Breast epithelium (tissue), 3 donors: ENCODE data around the gene CDH16.

ENCODE experiments used
- POLR2A ChIP-seq: fragments of 450-650 bp; IDR thresholded peaks from one replicate; pipeline ENCODE4 v1.6.1; 2016; ENCODE audit warnings: antibody characterized with exemption, mild to moderate bottlenecking, moderate library complexity
- POLR2AphosphoS5 ChIP-seq, 3 donors: sonication (generic); formaldehyde crosslinking; IDR thresholded peaks; one replicate each; pipeline ENCODE4 v1.6.1; 2017; ENCODE audit warnings: antibody characterized with exemption in 3 of 3
- TF ChIP-seq, protein P1 (sequence below), 3 donors: fragments of 450-650 bp; IDR thresholded peaks; one replicate each; pipeline ENCODE4 v1.5.1; 2016 to 2017; ENCODE audit warnings: antibody characterized with exemption in 3 of 3, mild to moderate bottlenecking in 3 of 3, moderate library complexity in 3 of 3

DNA sequence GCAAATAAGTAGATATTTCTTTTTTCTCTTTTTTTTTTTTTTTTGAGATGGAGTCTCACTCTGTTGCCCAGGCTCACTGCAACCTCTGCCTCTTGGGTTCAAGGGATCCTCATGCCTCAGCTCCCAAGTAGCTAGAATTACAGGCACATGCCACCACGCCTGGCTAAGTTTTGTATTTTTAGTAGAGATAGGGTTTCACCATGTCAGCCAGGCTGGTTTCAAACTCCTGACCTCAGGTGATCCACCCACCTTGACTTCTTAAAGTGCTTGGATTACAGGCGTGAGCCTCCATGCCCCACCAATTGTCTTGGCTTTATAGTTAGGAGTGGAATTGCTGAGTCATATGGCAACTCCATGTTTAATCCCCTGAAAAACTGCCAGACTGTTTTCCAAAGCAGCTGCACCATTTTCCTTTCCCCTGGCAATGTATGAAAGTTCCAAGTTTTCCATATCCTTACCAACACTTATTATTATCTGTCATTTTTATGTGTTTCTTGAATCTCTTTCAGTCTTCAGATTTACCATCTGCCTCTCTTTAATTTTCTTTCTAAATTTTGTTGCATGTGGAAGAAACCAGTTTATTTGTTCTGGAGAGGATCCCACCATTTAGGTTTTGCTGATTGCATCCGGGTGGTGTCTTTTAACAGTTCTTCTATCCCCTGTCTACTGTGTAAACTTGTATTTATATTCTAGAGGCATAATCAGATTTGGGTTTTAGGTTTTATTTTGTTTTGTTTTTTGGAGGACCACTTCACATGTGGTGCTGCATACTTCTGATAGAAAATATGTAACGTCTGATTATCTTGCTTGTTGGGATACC, 32.5 kb upstream of the CDH16 start:
- TF ChIP-seq, protein P1, sequence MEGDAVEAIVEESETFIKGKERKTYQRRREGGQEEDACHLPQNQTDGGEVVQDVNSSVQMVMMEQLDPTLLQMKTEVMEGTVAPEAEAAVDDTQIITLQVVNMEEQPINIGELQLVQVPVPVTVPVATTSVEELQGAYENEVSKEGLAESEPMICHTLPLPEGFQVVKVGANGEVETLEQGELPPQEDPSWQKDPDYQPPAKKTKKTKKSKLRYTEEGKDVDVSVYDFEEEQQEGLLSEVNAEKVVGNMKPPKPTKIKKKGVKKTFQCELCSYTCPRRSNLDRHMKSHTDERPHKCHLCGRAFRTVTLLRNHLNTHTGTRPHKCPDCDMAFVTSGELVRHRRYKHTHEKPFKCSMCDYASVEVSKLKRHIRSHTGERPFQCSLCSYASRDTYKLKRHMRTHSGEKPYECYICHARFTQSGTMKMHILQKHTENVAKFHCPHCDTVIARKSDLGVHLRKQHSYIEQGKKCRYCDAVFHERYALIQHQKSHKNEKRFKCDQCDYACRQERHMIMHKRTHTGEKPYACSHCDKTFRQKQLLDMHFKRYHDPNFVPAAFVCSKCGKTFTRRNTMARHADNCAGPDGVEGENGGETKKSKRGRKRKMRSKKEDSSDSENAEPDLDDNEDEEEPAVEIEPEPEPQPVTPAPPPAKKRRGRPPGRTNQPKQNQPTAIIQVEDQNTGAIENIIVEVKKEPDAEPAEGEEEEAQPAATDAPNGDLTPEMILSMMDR (IDR thresholded peaks at IDR 0.05): no peak
- TF ChIP-seq POLR2A: no peak
- no peak for TF ChIP-seq POLR2AphosphoS5 (IDR thresholded peaks at IDR 0.05)
